ENCODE results near the gene SUN1.
"Not testable (repeated sequence)": the region's sequence is repeated elsewhere in the genome, so short reads cannot be mapped to it uniquely, and the experiment has no call there.

Gene SUN1

GRCh38 chr7:854118-854775, 22.0 kb downstream of the SUN1 start:
- DNase-seq (ENCODE audit: low read depth in 2 of 2): no peak

DNA sequence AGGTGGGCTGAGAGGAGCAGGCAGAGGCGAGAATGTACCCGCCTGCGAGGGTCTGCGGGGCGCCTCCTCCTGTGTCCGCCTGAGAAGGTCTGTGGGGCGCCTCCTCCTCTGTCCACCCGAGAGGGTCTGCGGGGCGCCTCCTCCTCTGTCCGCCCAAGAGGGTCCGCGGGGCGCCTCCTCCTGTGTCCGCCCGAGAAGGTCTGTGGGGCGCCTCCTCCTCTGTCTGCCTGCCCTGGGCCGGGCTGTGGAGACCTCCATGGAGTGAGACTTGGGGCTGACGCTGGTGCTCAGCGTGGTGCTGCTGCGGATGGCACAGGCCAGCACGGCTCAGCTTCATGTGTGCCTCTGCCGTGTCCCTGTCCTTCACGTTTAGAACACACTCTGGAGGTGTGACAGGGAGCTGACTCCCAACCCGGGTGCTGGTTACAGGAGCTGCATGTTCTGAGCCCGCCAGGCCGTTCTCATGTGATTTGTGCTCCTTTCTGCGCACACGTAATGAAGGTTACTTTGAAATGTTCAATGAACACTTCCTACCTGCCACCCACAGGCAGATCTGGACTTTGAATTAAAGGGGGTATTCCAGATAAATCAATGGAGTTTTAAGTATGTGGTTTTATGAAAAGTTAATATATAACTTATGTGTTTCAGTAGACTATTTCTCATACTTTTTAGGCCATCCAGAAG, 23.6 kb downstream of the SUN1 start:
- DNase-seq (ENCODE audit: low read depth in 2 of 2): no peak

DNA sequence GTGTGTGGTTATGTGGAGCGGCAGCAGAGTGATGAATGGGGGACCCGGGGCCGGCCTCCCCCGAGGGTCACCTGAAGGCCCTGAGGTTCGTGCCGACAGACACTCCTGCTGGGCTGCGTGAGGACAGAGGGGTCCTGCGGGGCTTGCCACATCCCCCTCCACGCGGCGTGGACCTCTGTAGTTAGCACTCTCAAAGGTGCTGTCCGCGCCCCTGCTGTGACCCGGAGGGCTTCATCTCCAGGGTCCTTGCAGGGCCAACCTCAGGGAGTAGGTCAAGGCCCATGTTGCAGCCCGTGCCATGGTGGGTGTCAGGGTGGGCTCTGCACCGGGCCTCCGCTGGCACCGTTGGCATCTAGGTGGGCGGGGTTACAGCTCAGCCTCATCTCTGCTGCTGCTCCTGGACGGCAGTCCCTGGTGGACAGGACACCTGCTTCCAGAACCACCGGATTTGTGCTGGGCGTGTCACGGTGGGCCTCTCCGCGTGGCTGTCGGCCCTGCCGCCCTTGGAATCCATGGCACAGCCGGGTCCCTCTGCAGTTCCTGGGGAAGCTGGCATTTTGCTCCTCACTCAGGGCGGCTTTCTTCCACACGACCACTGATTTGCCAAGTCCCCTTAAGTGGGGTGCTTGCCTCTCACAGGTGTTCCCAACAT, 24.3 kb downstream of the SUN1 start:
- no peak for DNase-seq (ENCODE audit: low read depth in 2 of 2)

DNA sequence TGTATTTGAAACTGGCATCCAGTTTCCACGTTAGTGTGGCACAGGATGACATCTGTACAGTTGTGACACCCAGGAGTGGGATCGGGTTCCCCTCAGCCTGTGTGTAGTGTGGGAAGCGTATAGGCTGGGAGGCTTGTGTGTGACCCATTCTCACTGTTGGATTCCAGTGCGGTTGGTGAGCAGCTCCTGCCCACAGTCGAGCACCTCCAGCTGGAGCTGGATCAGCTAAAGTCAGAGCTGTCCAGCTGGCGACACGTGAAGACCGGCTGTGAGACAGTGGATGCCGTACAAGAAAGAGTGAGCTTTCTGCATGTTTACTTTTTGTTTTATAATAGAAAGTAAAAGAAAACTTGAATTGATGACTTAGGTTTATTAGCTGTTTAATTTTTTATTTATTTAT, 25.4 kb downstream of the SUN1 start:
- no peak for DNase-seq (ENCODE audit: low read depth in 2 of 2)

GRCh38 chr7:859359-860030, 27.2 kb downstream of the SUN1 start:
- DNase-seq (ENCODE audit: low read depth in 2 of 2): no peak

DNA sequence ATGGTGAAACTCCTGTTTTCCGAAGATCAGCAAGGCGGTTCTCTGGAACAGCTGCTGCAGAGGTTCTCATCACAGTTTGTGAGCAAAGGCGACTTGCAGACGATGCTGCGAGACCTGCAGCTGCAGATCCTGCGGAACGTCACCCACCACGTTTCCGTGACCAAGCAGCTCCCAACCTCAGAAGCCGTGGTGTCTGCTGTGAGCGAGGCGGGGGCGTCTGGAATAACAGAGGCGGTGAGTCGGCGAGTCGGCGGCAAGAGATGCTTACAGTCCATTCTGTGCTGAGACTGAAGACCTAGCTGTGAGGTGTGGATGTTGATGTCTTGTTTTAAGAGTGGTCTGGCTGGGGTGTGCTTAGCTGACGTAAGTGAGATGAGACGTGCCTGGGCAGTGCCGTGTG, 27.9 kb downstream of the SUN1 start:
- no peak for DNase-seq (ENCODE audit: low read depth in 2 of 2)

- no peak for DNase-seq (ENCODE audit: low read depth in 2 of 2)
Measured at GRCh38 chr7:861222-861621, 28.9 kb downstream of the SUN1 start.

DNA sequence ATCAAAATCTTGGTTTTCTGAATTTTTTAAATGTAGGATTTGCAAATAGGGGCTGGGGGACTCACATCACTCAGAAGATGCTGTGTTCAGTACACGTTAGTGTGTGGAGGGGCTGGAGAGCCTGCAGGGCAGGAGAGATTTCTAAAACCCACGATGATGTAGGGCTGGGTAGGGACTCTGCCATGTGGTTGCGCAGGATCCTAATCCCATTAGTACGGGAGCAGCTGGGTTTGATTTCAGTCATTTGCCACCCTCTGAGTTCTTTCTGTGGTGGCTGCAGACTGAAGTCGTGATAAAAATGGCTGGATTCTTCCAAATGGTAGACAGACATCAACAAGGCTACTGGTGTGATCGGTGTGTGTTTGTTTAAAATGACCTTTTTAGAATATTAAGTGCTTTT, 29.9 kb downstream of the SUN1 start:
- DNase-seq (ENCODE audit: low read depth in 2 of 2): no peak

DNA sequence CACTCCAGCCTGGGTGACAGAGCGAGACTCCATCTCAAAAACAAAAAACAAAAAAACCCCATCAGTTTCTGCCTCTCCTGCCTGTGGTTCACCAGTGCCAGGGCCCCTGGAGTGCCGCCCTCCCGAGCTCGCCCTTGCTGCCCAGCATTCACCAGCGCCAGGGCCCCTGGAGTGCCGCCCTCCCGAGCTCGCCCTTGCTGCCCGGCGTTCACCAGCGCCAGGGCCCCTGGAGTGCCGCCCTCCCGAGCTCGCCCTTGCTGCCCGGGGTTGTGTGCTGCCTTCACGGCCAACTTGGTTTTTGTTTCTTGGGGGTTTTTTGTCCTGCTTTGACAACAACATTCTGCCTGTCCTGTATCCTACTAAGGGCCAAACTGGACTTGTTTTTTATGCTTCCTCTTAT, 30.8 kb downstream of the SUN1 start:
- no peak for DNase-seq (ENCODE audit: low read depth in 2 of 2)

DNA sequence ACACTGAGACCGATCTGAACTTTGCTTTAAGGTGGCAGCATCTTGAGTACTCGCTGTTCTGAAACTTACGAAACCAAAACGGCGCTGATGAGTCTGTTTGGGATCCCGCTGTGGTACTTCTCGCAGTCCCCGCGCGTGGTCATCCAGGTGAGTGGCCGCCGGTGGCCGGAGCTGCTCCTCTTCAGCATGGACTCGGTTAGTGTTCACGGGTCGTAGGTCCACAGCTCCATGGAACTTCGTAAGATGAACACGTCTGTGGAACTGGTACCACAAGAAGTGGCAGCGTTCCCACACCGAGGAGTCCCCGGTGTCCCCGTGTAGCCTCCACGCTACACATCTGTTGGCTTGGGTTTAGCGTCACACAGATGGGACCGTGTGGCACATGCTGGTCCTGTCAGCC, 33.6 kb downstream of the SUN1 start:
- no peak for DNase-seq (ENCODE audit: low read depth in 2 of 2)

DNA sequence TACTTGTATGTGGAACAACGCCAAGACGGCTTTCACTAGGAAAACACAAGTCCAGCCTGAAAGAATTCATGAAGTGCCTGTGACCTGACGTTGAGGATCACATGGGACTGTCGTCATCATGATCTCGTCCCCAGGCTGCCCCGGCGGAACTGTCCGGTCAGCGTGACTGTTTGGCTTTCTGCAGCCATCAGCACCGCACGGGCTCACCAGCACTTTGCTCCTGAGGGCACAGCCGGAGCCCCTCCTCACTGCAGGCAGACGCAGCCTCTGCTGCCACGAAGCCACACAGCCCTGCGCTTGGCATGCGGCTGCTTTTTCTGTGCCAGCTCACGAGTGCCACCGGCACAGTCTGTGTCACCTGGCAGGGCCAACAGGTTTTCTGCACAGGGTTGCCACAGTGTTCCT, 34.7 kb downstream of the SUN1 start:
- DNase-seq (ENCODE audit: low read depth in 2 of 2): no peak

GRCh38 chr7:867406-868188, 35.3 kb downstream of the SUN1 start:
- no peak for DNase-seq (ENCODE audit: low read depth in 2 of 2)

DNA sequence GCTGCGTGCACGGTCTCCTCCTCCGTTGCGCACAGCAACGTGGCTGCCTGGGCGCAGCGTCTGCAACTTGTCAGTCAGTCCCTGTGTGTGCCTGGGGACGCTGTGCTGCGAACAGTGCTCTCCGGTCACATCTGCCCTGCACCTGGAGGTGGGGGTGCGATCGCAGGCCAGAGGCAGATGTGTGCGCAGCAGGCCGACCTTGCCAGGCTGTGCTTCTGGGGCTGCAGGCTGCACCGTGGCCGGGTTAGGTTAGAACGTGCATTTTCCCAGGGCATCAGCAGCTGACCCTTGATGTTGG, 35.9 kb downstream of the SUN1 start:
- no peak for DNase-seq (ENCODE audit: low read depth in 2 of 2)

DNA sequence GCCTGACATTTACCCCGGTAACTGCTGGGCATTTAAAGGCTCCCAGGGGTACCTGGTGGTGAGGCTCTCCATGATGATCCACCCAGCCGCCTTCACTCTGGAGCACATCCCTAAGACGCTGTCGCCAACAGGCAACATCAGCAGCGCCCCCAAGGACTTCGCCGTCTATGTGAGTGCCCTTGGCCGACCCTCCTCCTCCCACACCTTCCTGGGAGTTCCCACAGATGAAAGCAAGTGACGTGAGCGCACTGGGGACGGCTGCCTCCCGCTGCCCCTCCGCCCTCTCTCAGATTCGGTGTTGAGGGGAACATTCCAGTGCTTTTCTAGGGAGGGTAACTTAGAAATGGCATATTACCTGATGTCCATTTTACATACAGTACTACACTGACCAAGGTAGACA, 37.1 kb downstream of the SUN1 start:
- DNase-seq (ENCODE audit: low read depth in 2 of 2): no peak

GRCh38 chr7:871900-872537, 39.7 kb downstream of the SUN1 start:
- DNase-seq (ENCODE audit: low read depth in 2 of 2): no peak

DNA sequence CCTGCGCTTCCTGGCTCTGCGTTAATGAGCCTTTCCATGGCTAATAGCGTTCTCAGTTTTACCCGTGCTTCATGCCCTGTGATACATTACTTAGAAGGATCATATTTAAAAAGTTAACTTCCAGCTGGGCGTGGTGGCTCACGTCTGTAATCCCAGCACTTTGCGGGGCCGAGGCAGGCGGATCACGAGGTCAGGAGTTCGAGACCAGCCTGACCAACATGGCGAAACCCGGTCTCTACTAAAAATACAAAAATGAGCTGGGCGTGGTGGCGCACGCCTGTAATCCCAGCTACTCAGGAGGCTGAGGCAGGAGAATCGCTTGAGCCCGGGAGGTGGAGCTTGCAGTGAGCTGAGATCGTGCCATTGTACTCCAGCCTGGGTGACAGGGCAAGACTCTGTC, 40.4 kb downstream of the SUN1 start:
- DNase-seq (ENCODE audit: low read depth in 2 of 2): not testable (repeated sequence)

DNA sequence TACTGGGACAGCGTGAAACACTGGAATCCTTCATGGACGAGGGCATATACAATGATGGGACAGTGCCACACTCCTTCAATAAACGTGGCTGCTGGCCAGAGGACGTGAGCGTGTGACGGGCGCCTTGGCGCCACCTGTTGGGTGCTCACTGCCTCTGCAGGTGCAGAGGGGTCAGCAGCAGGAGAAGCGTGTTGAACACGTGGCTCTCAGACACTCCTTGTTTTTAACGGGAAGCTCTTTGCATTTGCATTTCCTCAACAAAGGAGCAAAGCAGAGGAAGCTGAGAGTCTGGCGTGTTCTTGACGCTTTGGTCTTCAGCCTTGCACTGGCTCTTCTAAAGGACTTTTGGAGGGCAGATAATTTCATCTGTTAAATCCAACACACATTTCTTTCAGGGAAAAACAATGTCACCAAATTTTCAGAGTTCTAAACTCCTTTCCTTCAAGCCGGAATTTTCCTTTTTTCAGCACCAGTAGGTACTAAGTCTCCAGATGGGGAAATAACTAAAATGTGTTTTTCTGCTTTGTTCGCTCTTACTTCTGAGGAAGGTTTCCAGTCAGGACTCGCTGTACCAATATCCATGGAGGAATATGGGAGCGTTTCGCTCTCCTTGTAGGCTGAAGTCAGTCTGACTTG, 41.2 kb downstream of the SUN1 start:
- DNase-seq (ENCODE audit: low read depth in 2 of 2): peak; percentile 47 to 49

DNA sequence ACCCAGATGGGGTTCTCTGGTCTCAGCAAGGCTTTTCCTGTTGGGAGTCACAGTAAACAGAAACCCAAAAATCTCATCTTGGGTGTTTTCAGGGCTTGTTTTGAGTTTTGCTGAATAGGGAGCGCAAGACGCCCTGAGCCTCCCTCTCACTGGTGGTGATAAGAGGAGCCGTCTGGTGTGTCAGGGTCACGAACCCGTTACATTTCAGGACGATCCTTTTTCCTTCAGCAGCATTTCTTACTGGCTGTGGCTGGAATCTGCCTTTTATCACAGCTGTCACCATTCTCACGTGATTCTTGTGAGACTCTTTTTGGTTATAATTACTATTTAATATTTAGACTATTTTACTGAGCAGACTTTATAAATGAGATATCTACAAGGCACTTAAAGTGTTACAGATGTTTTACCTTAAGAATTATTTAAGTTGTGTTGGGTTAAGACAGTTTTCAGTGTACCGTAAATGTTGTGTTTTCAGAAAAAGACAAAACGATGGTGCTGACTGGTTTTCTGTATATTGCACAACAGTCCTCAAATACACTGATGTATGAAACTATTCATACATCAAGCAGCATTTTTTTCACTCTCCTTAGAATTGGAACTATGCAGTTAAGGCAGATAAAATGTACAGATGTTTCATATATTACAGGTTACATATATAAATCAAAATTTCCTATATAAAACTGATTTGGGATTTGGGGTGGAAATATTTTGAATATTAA, 41.9 kb downstream of the SUN1 start:
- DNase-seq (ENCODE audit: low read depth in 2 of 2): no peak

- DNase-seq (ENCODE audit: low read depth in 2 of 2): no peak
Measured at GRCh38 chr7:875051-875450, 42.8 kb downstream of the SUN1 start.

- no peak for DNase-seq (ENCODE audit: low read depth in 2 of 2)
Measured at GRCh38 chr7:875476-876076, 43.3 kb downstream of the SUN1 start.

Data from activated CD8-positive, alpha-beta memory T cell treated with anti-CD3 and anti-CD28 coated beads for 4 hours (primary cell).